Lower lobe of right lung (tissue), 2 donors: Measurements from ENCODE around the gene FADS6. TPM values are rescaled to one million over a fixed set of nuclear protein-coding genes. Genes with fewer than 3 reads are reported as not detected.

Experiments
- ATAC-seq, 2 donors: fragments of 200-7000 bp; cut with Tn5 transposase; one replicate each; pipeline ENCODE4 v1.9.1; 2020 to 2022; ENCODE audit warnings: mild to moderate bottlenecking in 2 of 2, moderate library complexity in 2 of 2
- DNase-seq: peaks from one replicate; pipeline ENCODE4 v3.0.0-alpha.2; 2020
- H3K27ac ChIP-seq: fragments of 200-600 bp; one replicate; pipeline ENCODE4 v1.8.0; 2022
- H3K27me3 ChIP-seq: fragments of 200-600 bp; one replicate; pipeline ENCODE4 v1.8.0; 2022; ENCODE audit warnings: low read depth
- H3K36me3 ChIP-seq: fragments of 200-600 bp; one replicate; pipeline ENCODE4 v1.8.0; 2022; ENCODE audit warnings: mild to moderate bottlenecking
- H3K4me1 ChIP-seq: fragments of 200-600 bp; one replicate; pipeline ENCODE4 v1.8.0; 2022
- H3K4me3 ChIP-seq: fragments of 200-600 bp; one replicate; pipeline ENCODE4 v1.8.0; 2022; ENCODE audit warnings: mild to moderate bottlenecking
- H3K9me3 ChIP-seq: fragments of 200-600 bp; one replicate; pipeline ENCODE4 v1.8.0; 2022
- CTCF ChIP-seq: fragments of 200-600 bp; IDR thresholded peaks from one replicate; pipeline ENCODE4 v1.8.0; 2022; ENCODE audit warnings: antibody characterized with exemption, mild to moderate bottlenecking
- intact Hi-C: fragments of 100-400 bp; cut with DNase I; formaldehyde crosslinking; loops from one replicate; pipeline ENCODE4 v1.11.0; 2022
- total RNA-seq: library from RNA; stranded (reverse); fragmentation: NEBNext Ultra II Directional; extraction: Animal tissue kit (Norgen Biotek cat#: 25700); gene quantifications from one replicate; pipeline ENCODE4 v1.2.1, GENCODE V29; 2021
- donor health status: DM: no; HTN: yes; CAD: no; lungs with severe emphysema.

FADS6 gene
- total RNA-seq, 1 donor from 2014 or later = not detected

GRCh38 chr17:74900208-74900607 lies 6.8 kb upstream of the FADS6 start:
- ATAC-seq (no peak), DNase-seq (no peak)
- no peak for TF ChIP-seq CTCF
- Histone ChIP-seq H3K27ac (no peak overlapping the region), H3K27me3 (peaks cover 15% of the 10 kb centered on the region), H3K4me1 (no peaks in the 10 kb centered on the region), H3K4me3 (no peak overlapping the region), H3K9me3 (no peaks in the 10 kb centered on the region), H3K36me3 (no peaks in the 10 kb centered on the region)
- intact Hi-C loops = no loop called here

GRCh38 chr17:74898376-74898946 lies 5.0 kb upstream of the FADS6 start:
- no peak overlapping the region for H3K4me3 ChIP-seq
- no peak for DNase-seq

GRCh38 chr17:74893936-74894671 lies 671 bp upstream of the FADS6 start:
- ATAC-seq (no peak), DNase-seq (no peak)
- Histone ChIP-seq H3K4me3 (peak overlapping the region; percentile 30), H3K27me3 (peaks cover 61% of the 10 kb centered on the region), H3K27ac (no peak overlapping the region), H3K9me3 (no peaks in the 10 kb centered on the region), H3K36me3 (no peaks in the 10 kb centered on the region), H3K4me1 (peaks cover 14% of the 10 kb centered on the region)
- no peak for TF ChIP-seq CTCF
- intact Hi-C loops = no loop called here

More at GRCh38 chr17:74898376-74898946, 5.0 kb upstream of the FADS6 start:
- Histone ChIP-seq H3K27ac (no peak overlapping the region), H3K36me3 (no peaks in the 10 kb centered on the region), H3K27me3 (peaks cover 32% of the 10 kb centered on the region), H3K9me3 (no peaks in the 10 kb centered on the region), H3K4me1 (peaks cover 3% of the 10 kb centered on the region)
- intact Hi-C loops = no loop called here
- TF ChIP-seq CTCF = no peak
- no peak for ATAC-seq

- TF ChIP-seq CTCF = no peak
- Histone ChIP-seq H3K27ac (no peak overlapping the region), H3K9me3 (no peaks in the 10 kb centered on the region), H3K4me1 (peaks cover 14% of the 10 kb centered on the region), H3K27me3 (peaks cover 76% of the 10 kb centered on the region), H3K36me3 (no peaks in the 10 kb centered on the region), H3K4me3 (no peak overlapping the region)
- peak; percentile 52 to 64 for ATAC-seq
- intact Hi-C loops = no loop called here
- DNase-seq = no peak
These were observed 1.2 kb downstream of the FADS6 start for GRCh38 chr17:74892013-74892841.

GRCh38 chr17:74890554-74890953 lies 2.9 kb downstream of the FADS6 start:
- ATAC-seq (no peak), DNase-seq (no peak)
- Histone ChIP-seq H3K27ac (no peak overlapping the region), H3K9me3 (no peaks in the 10 kb centered on the region), H3K4me1 (peaks cover 14% of the 10 kb centered on the region), H3K27me3 (peaks cover 72% of the 10 kb centered on the region), H3K4me3 (no peak overlapping the region), H3K36me3 (no peaks in the 10 kb centered on the region)
- TF ChIP-seq CTCF = no peak
- intact Hi-C loops = no loop called here
